Naive thymus-derived CD4-positive, alpha-beta T cell (primary cell): ENCODE measurements around the gene PHLPP1. TPM values are rescaled to one million over a fixed set of nuclear protein-coding genes. Genes with fewer than 3 reads are reported as not detected.

Experiments used
- ATAC-seq: fragments of 150-1000 bp; cut with Tn5 transposase; 2 replicates; pipeline ENCODE4 v1.10.0; 2021; ENCODE audit warnings: mild to moderate bottlenecking, moderate library complexity
- CTCF ChIA-PET: fragments of 350-600 bp; sonication (Branson Sonifier 250); formaldehyde crosslinking; loops from one replicate; lab custom pipeline; 2021; ENCODE audit warnings: antibody characterized with exemption; lab: Charles Lee
- POLR2A ChIA-PET: fragments of 350-600 bp; sonication (Branson Sonifier 250); formaldehyde crosslinking; loops from one replicate; lab custom pipeline; 2021; ENCODE audit warnings: antibody characterized with exemption, inconsistent platforms; lab: Charles Lee
- DNase-seq, 9 donors: peaks; one replicate each; pipeline versions ENCODE4 v3.0.0 to v3.0.0-alpha.2; 2020 to 2022; ENCODE audit warnings: mixed read lengths in 1 of 9
- H3K27ac ChIP-seq: one replicate; pipeline ENCODE4 v1.7.0; 2013; ENCODE audit warnings: mild to moderate bottlenecking, low read depth, low read length, moderate library complexity
- H3K27me3 ChIP-seq, 2 donors: one replicate each; pipeline ENCODE4 v1.7.0; 2013; ENCODE audit warnings: low read length in 2 of 2, mild to moderate bottlenecking in 2 of 2, moderate library complexity in 2 of 2; ENCODE audit not compliant: control insufficient read depth in 2 of 2, insufficient read depth in 2 of 2
- H3K36me3 ChIP-seq, 3 experiments: 1 replicate in 2 of 3; 2 replicates in 1 of 3; pipeline ENCODE4 v1.7.0; 2013; ENCODE audit warnings: low read length in 3 of 3, mild to moderate bottlenecking in 3 of 3, moderate library complexity in 1 of 3; ENCODE audit not compliant: insufficient read depth in 3 of 3, control insufficient read depth in 2 of 3
- H3K4me1 ChIP-seq, 2 donors: one replicate each; pipeline ENCODE4 v1.7.0; 2013; ENCODE audit warnings: low read length in 2 of 2, mild to moderate bottlenecking in 2 of 2, moderate library complexity in 1 of 2; ENCODE audit not compliant: control insufficient read depth in 2 of 2, insufficient read depth in 2 of 2
- H3K4me3 ChIP-seq: 2 replicates; pipeline ENCODE4 v1.7.0; 2013; ENCODE audit warnings: mild to moderate bottlenecking, low read length
- H3K9me3 ChIP-seq, 3 experiments: 1 replicate in 2 of 3; 2 replicates in 1 of 3; pipeline ENCODE4 v1.7.0; 2013; ENCODE audit warnings: low read length in 3 of 3; ENCODE audit not compliant: control insufficient read depth in 2 of 3
- H3K27ac Mint-ChIP-seq, 9 donors: one replicate each; pipeline ENCODE4 v1.8.0; 2020 to 2022; ENCODE audit warnings: mixed read lengths in 9 of 9, mild to moderate bottlenecking in 8 of 9, moderate library complexity in 5 of 9, inconsistent platforms in 2 of 9
- H3K27me3 Mint-ChIP-seq, 5 donors: one replicate each; pipeline ENCODE4 v1.8.0; 2021 to 2022; ENCODE audit warnings: mixed read lengths in 5 of 5, mild to moderate bottlenecking in 1 of 5
- H3K36me3 Mint-ChIP-seq, 5 donors: one replicate each; pipeline ENCODE4 v1.8.0; 2020 to 2022; ENCODE audit warnings: mixed read lengths in 5 of 5, mild to moderate bottlenecking in 3 of 5, inconsistent platforms in 1 of 5
- H3K4me1 Mint-ChIP-seq, 7 donors: one replicate each; pipeline ENCODE4 v1.8.0; 2020 to 2022; ENCODE audit warnings: mixed read lengths in 7 of 7, mild to moderate bottlenecking in 3 of 7, inconsistent platforms in 1 of 7
- H3K4me3 Mint-ChIP-seq, 10 donors: one replicate each; pipeline ENCODE4 v1.8.0; 2020 to 2022; ENCODE audit warnings: mild to moderate bottlenecking in 10 of 10, mixed read lengths in 10 of 10, moderate library complexity in 6 of 10, inconsistent platforms in 2 of 10
- H3K9me3 Mint-ChIP-seq, 11 donors: one replicate each; pipeline ENCODE4 v1.8.0; 2020 to 2022; ENCODE audit warnings: mixed read lengths in 11 of 11, mild to moderate bottlenecking in 4 of 11, inconsistent platforms in 1 of 11, moderate library complexity in 1 of 11
- intact Hi-C, 2 donors: fragments of 100-400 bp; cut with micrococcal nuclease; formaldehyde crosslinking; loops; one replicate each; pipeline ENCODE4 v1.15.1; 2023
- polyA plus RNA-seq, 2 donors: library from polyadenylated mRNA; unstranded; fragments of 300-500 nt; fragmentation: Illumina TruSeq; gene quantifications; one replicate each; pipeline ENCODE4 v1.2.3, GENCODE V29; 2021
- total RNA-seq, 6 experiments: library from RNA in 5 of 6; stranded (reverse) in 5 of 6; gene quantifications; 1 replicate in 5 of 6; 2 replicates in 1 of 6; pipeline ENCODE4 v1.2.3 and lab custom pipeline; 2021 to 2026

Gene PHLPP1
- total and polyA plus RNA-seq, 7 experiments from 2014 or later = 0.07 to 9.7 (median 6.9) TPM

DNA sequence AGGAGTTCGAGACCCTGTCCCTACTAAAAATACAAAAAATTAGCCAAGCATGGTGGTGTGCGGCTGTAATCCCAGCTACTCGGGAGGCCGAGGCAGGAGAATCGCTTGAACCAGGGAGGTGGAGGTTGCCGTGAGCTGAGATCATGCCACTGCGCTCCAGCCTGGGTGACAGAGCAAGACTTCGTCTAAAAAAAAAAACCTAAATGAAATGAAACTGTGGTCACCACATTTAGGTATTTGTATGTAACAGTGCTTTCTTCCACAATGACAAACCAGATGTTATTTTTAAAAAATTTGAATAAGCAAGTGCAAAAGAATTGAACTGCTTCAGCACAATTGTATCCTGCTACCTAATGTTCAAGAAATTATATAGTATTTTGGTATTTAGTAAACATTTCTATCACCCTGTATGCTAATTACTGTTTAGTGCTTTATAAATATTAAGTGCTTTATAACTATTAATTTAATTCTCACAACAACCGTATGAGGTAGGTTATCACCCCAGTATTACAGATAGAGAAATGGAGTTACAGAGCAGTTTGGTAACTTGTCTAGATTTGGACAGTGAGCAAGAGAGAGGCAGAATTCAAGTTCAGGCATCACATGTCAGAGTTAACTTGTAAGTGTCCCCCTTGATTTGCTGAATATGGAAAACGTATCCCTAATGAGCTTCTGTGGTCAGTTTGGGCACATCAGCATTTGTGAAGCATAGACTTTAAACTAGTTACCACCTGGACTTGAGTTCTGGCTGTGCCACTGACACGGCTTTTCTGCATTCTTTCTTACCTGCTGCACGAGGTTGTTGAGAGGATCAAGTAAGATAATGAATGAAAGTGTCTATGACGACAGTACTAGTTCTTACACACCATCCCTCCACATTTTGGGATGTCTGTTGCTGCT lies 14.4 kb downstream of the PHLPP1 start:
- intact Hi-C loops = loop anchor here in 1 of 2 donors (2.0 kb wide), 1 partner anchor 13 kb away; no protein-coding TSS in a partner anchor
- H3K36me3 ChIP-seq = no peaks in the 10 kb centered on the region
- H3K4me1 ChIP-seq = no peaks in the 10 kb centered on the region
- no peak for DNase-seq
- no peak overlapping the region for H3K4me3 Mint-ChIP-seq
- POLR2A ChIA-PET = no interaction called here
- no peaks in the 10 kb centered on the region for H3K9me3 ChIP-seq
- peaks cover 0 to 4% (median 0%) of the 10 kb centered on the region in 7 donors for H3K4me1 Mint-ChIP-seq
- H3K27ac Mint-ChIP-seq = no peak overlapping the region
- H3K27me3 Mint-ChIP-seq = peaks cover 0 to 4% (median 0%) of the 10 kb centered on the region in 5 donors
- peaks cover 2 to 15% (median 6%) of the 10 kb centered on the region in 11 donors for H3K9me3 Mint-ChIP-seq
- H3K27me3 ChIP-seq = no peaks in the 10 kb centered on the region
- no peak overlapping the region for H3K4me3 ChIP-seq
- peaks cover 6 to 23% (median 10%) of the 10 kb centered on the region in 5 donors for H3K36me3 Mint-ChIP-seq
- CTCF ChIA-PET = no interaction called here
- no peak for ATAC-seq
- no peak overlapping the region for H3K27ac ChIP-seq

DNA sequence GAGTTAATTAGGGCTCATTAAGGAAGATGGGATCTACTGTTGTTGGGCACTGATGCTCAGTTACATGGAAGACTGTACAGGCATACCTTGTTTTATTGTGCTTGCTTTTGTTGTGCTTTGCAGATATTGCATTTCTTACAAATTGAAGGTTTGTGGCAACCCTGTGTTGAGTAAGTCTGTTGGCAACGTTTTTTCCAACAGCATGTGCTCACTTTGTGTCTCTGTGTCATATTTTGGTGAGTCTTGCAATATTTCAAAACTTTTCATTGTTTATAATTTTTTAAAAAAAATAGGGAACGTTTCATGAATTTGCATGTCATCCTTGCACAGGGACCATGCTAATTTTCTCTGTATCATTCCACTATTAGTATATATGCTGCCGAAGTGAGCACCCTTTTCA lies 15.6 kb downstream of the PHLPP1 start:
- intact Hi-C loops = loop anchor here in 1 of 2 donors (2.0 kb wide), 1 partner anchor 14 kb away; no protein-coding TSS in a partner anchor
- ATAC-seq = no peak
- Mint-ChIP-seq H3K36me3 (peaks cover 6 to 23% (median 10%) of the 10 kb centered on the region in 5 donors), H3K27me3 (peaks cover 0 to 3% (median 0%) of the 10 kb centered on the region in 5 donors), H3K9me3 (peaks cover 2 to 15% (median 6%) of the 10 kb centered on the region in 11 donors), H3K4me1 (peaks cover 0 to 4% (median 0%) of the 10 kb centered on the region in 7 donors), H3K27ac (no peak overlapping the region), H3K4me3 (no peak overlapping the region)
- Histone ChIP-seq H3K4me1 (no peaks in the 10 kb centered on the region), H3K4me3 (no peak overlapping the region), H3K27ac (no peak overlapping the region), H3K36me3 (no peaks in the 10 kb centered on the region), H3K9me3 (no peaks in the 10 kb centered on the region), H3K27me3 (no peaks in the 10 kb centered on the region)
- CTCF ChIA-PET = no interaction called here
- DNase-seq = no peak
- POLR2A ChIA-PET = no interaction called here

DNA sequence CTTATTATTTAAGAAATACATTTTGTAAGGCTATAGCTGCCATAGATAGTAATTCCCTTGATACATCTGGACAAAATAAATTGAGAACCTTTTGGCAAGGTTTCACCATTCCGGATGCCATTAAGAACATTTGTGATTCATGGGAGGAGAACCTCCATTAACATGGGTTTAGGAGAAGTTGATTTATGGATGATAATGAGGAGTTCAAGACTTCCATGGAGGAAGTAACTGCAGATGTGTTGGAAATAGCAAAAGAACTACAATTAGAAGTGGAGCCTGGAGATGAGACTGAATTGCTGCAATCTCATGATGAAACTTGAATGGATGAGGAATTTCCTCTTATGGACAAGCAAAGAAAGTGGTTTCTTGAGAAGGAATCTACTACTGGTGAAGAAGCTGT lies 17.3 kb downstream of the PHLPP1 start:
- no peak overlapping the region for H3K4me3 Mint-ChIP-seq

DNA sequence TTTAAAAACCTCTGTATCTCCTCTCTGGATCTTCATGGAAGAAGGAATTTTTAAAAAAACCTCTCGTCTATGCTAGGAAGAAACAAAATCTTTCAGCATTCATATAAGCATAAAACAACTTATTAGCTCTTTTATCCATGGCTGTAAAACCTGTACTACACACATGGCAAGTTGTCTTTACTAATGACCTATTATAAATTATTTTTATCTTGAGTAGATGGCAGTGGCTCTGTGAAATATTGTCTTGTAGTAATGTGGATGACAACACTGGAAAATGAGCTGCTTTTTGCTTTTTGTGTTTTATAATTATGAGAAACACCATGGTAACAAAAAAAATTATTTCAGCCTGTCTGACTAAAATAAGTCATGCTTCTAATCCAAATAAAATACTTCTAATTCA lies 18.9 kb downstream of the PHLPP1 start:
- ATAC-seq (no peak), DNase-seq (no peak)
- Histone ChIP-seq H3K27me3 (no peaks in the 10 kb centered on the region), H3K4me1 (no peaks in the 10 kb centered on the region), H3K27ac (no peak overlapping the region), H3K9me3 (no peaks in the 10 kb centered on the region), H3K4me3 (no peak overlapping the region), H3K36me3 (no peaks in the 10 kb centered on the region)
- ChIA-PET CTCF (no interaction called here), POLR2A (no interaction called here)
- intact Hi-C loops = no loop called here
- no peak overlapping the region for H3K4me3 Mint-ChIP-seq
- H3K36me3 Mint-ChIP-seq = peaks cover 6 to 21% (median 16%) of the 10 kb centered on the region in 5 donors
- H3K9me3 Mint-ChIP-seq = peaks cover 3 to 15% (median 7%) of the 10 kb centered on the region in 11 donors
- peaks cover 0 to 6% (median 0%) of the 10 kb centered on the region in 7 donors for H3K4me1 Mint-ChIP-seq
- peaks cover 0 to 3% (median 0%) of the 10 kb centered on the region in 5 donors for H3K27me3 Mint-ChIP-seq
- no peak overlapping the region for H3K27ac Mint-ChIP-seq

More for the DNA sequence above, 17.3 kb downstream of the PHLPP1 start:
- H3K27me3 ChIP-seq = no peaks in the 10 kb centered on the region
- ChIA-PET CTCF (interaction anchor here (0.8 kb wide), 1 partner anchor 100 kb away, joined by 3 read pairs; no protein-coding TSS in a partner anchor), POLR2A (no interaction called here)
- H3K4me1 Mint-ChIP-seq = peaks cover 0 to 6% (median 0%) of the 10 kb centered on the region in 7 donors
- no peaks in the 10 kb centered on the region for H3K36me3 ChIP-seq
- H3K4me1 ChIP-seq = no peaks in the 10 kb centered on the region
- H3K9me3 ChIP-seq = no peaks in the 10 kb centered on the region
- peaks cover 6 to 23% (median 14%) of the 10 kb centered on the region in 5 donors for H3K36me3 Mint-ChIP-seq
- DNase-seq (no peak), ATAC-seq (no peak)
- no peak overlapping the region for H3K27ac Mint-ChIP-seq
- intact Hi-C loops = no loop called here
- no peak overlapping the region for H3K27ac ChIP-seq
- H3K27me3 Mint-ChIP-seq = peaks cover 0 to 3% (median 0%) of the 10 kb centered on the region in 5 donors
- peaks cover 3 to 15% (median 6%) of the 10 kb centered on the region in 11 donors for H3K9me3 Mint-ChIP-seq
- H3K4me3 ChIP-seq = no peak overlapping the region

DNA sequence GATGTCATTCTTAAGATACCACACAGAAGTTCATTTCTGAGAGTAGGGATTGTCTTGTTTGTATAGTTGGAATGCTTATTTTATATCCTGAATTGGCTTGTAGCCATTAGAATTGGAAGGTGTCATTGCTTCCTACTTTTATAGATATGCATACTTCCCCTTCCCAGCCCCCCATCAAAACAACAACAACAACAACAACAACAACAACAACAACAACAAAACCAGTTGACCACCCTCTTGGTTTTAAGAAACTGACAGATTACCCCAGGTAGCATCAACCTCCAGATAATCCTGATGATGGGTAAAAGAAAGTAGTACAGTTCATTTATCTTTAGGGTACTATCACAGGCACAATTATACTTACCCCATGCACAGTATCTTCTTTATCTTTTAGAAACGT lies 20.0 kb downstream of the PHLPP1 start:
- peaks cover 0 to 3% (median 0%) of the 10 kb centered on the region in 5 donors for H3K27me3 Mint-ChIP-seq
- CTCF ChIA-PET = interaction anchor here (0.6 kb wide), 1 partner anchor 40 kb away, joined by 3 read pairs; no protein-coding TSS in a partner anchor
- intact Hi-C loops = no loop called here
- H3K27ac Mint-ChIP-seq = no peak overlapping the region
- no peak overlapping the region for H3K4me3 Mint-ChIP-seq
- H3K4me1 ChIP-seq = no peaks in the 10 kb centered on the region
- H3K36me3 ChIP-seq = no peaks in the 10 kb centered on the region
- no peaks in the 10 kb centered on the region for H3K27me3 ChIP-seq
- H3K27ac ChIP-seq = no peak overlapping the region
- peaks cover 6 to 21% (median 16%) of the 10 kb centered on the region in 5 donors for H3K36me3 Mint-ChIP-seq
- DNase-seq (no peak), ATAC-seq (no peak)
- peaks cover 0 to 9% (median 0%) of the 10 kb centered on the region in 7 donors for H3K4me1 Mint-ChIP-seq
- H3K4me3 ChIP-seq = no peak overlapping the region
- no peaks in the 10 kb centered on the region for H3K9me3 ChIP-seq
- peaks cover 3 to 15% (median 7%) of the 10 kb centered on the region in 11 donors for H3K9me3 Mint-ChIP-seq
- POLR2A ChIA-PET = no interaction called here

DNA sequence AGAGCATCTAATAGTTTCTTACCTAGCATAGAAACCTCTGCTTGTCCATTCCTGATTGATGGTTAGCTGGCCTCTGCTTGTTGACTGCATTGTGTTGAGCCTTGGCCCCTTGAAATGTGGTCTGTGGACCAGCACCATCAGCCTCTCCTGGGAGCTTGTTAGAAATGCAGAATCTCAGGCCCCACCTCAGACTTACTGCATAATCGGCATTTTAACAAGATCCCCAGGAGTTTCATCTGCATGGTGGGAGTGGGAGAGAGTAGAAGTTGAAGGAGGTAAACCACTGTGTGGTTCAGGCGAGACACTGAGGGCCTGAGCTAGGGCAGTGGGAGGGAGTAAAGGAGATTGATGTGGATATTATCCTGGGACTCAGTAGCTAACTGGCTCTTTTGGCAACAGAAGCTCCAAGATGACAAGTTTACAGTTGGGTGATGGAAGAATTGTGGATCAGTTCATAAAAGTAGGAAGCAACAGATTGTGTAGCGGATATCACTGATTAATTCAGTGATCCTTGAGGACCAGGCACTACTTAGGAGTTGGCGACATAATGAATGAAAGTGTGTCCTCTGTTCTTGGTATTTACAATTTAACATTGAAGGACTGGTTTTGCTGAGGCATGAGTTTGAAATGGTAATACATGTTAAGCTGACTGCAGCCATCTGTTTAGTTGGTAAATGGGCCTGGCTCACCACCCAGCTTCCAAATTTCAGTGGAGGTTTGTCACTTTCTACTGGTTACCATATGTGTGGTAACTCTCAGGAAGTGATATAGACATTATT lies 20.9 kb downstream of the PHLPP1 start:
- H3K4me1 ChIP-seq = no peaks in the 10 kb centered on the region
- peaks cover 0 to 3% (median 0%) of the 10 kb centered on the region in 5 donors for H3K27me3 Mint-ChIP-seq
- CTCF ChIA-PET = no interaction called here

More for the DNA sequence above, 20.9 kb downstream of the PHLPP1 start:
- DNase-seq = no peak
- no peak overlapping the region for H3K4me3 ChIP-seq
- intact Hi-C loops = no loop called here
- POLR2A ChIA-PET = no interaction called here
- Mint-ChIP-seq H3K4me1 (peaks cover 0 to 9% (median 0%) of the 10 kb centered on the region in 7 donors), H3K4me3 (no peak overlapping the region), H3K27ac (no peak overlapping the region), H3K9me3 (peaks cover 3 to 13% (median 7%) of the 10 kb centered on the region in 11 donors), H3K36me3 (peaks cover 6 to 21% (median 16%) of the 10 kb centered on the region in 5 donors)
- no peaks in the 10 kb centered on the region for H3K27me3 ChIP-seq
- no peaks in the 10 kb centered on the region for H3K9me3 ChIP-seq
- H3K27ac ChIP-seq = no peak overlapping the region
- ATAC-seq = no peak
- H3K36me3 ChIP-seq = no peaks in the 10 kb centered on the region
